GM03348 (cell line): Measurements from ENCODE around the gene NUP54.
A peak's percentile ranks its signal among the peaks of the same experiment; 100 is the strongest.

Experiments
- DNase-seq: peaks from one replicate; pipeline ENCODE4 v3.0.0; 2012; ENCODE audit warnings: low spot score

NUP54 gene

GRCh38 chr4:76144546-76144945 lies 3.7 kb downstream of the NUP54 start:
- DNase-seq = no peak

- DNase-seq = no peak
Measured at GRCh38 chr4:76141241-76141640, 7.0 kb downstream of the NUP54 start.

GRCh38 chr4:76127754-76128153 lies 20.4 kb downstream of the NUP54 start:
- DNase-seq = no peak

- DNase-seq = no peak
Measured at GRCh38 chr4:76125816-76126215, 22.4 kb downstream of the NUP54 start.

- DNase-seq = no peak
Measured at GRCh38 chr4:76120199-76120598, 28.0 kb downstream of the NUP54 start.

GRCh38 chr4:76117536-76117935 lies 30.7 kb downstream of the NUP54 start:
- DNase-seq = no peak

- DNase-seq = no peak
Measured at GRCh38 chr4:76116821-76117220, 31.4 kb downstream of the NUP54 start.

GRCh38 chr4:76108467-76109181 lies 39.6 kb downstream of the NUP54 start:
- no peak for DNase-seq

- no peak for DNase-seq
Measured at GRCh38 chr4:76106442-76106841, 41.8 kb downstream of the NUP54 start.

- no peak for DNase-seq
Measured at GRCh38 chr4:76105652-76106051, 42.5 kb downstream of the NUP54 start.

GRCh38 chr4:76096076-76096475 lies 52.1 kb downstream of the NUP54 start:
- DNase-seq = no peak

GRCh38 chr4:76095568-76095967 lies 52.6 kb downstream of the NUP54 start:
- no peak for DNase-seq

- no peak for DNase-seq
Measured at GRCh38 chr4:76091052-76091451, 57.1 kb downstream of the NUP54 start.

GRCh38 chr4:76090241-76090691 lies 57.9 kb downstream of the NUP54 start:
- peak; percentile 75 for DNase-seq

GRCh38 chr4:76088719-76089118 lies 59.5 kb downstream of the NUP54 start:
- DNase-seq = no peak

- DNase-seq = peak; percentile 70
Measured at GRCh38 chr4:76087007-76087769, 61.0 kb downstream of the NUP54 start.

- no peak for DNase-seq
Measured at GRCh38 chr4:76084542-76084941, 63.7 kb downstream of the NUP54 start.

GRCh38 chr4:76083386-76083988 lies 64.7 kb downstream of the NUP54 start:
- DNase-seq = no peak

GRCh38 chr4:76078033-76078613 lies 70.1 kb downstream of the NUP54 start:
- no peak for DNase-seq

GRCh38 chr4:76074993-76075600 lies 73.1 kb downstream of the NUP54 start:
- no peak for DNase-seq

- DNase-seq = no peak
Measured at GRCh38 chr4:76074468-76074867, 73.7 kb downstream of the NUP54 start, which contains the start of gene ART3. Gene ART3 (plus strand): TSS chr4:76074709. CDS start chr4:76075890, 1,181 bp downstream.

- DNase-seq = no peak
Measured at GRCh38 chr4:76072760-76073159, 75.4 kb downstream of the NUP54 start.
